NCI-H82 treated with DMSO at 0.1 percent for 48 hours (cell line): ENCODE data around the gene RNF212B.
A peak's percentile ranks its signal among the peaks of the same experiment; 100 is the strongest.
"Not testable (repeated sequence)": the region's sequence is repeated elsewhere in the genome, so short reads cannot be mapped to it uniquely, and the experiment has no call there.

Source experiments
- DNase-seq: peaks from one replicate; lab custom pipeline; 2025; ENCODE audit not compliant: unreplicated experiment; lab: John Stamatoyannopoulos, UW

The RNF212B gene

GRCh38 chr14:23241061-23241715 is 3.5 kb downstream of the RNF212B start:
- not testable (repeated sequence) for DNase-seq

GRCh38 chr14:23242076-23242475 is 4.3 kb downstream of the RNF212B start:
- no peak for DNase-seq

- DNase-seq: no peak
Measured at GRCh38 chr14:23243066-23243465, 5.3 kb downstream of the RNF212B start.

- no peak for DNase-seq
Measured at GRCh38 chr14:23245282-23245681, 7.5 kb downstream of the RNF212B start.

GRCh38 chr14:23248601-23249000 is 10.9 kb downstream of the RNF212B start:
- peak; percentile 94 for DNase-seq

- DNase-seq: no peak
Measured at GRCh38 chr14:23249824-23250223, 12.1 kb downstream of the RNF212B start.

- no peak for DNase-seq
Measured at GRCh38 chr14:23252006-23252405, 14.3 kb downstream of the RNF212B start.

GRCh38 chr14:23252420-23253333 is 14.9 kb downstream of the RNF212B start:
- no peak for DNase-seq

GRCh38 chr14:23258256-23258655 is 20.5 kb downstream of the RNF212B start:
- no peak for DNase-seq

- no peak for DNase-seq
Measured at GRCh38 chr14:23259426-23259825, 21.7 kb downstream of the RNF212B start.

- DNase-seq: not testable (repeated sequence)
Measured at GRCh38 chr14:23260849-23261248, 23.1 kb downstream of the RNF212B start.

GRCh38 chr14:23269193-23269592 is 31.5 kb downstream of the RNF212B start:
- DNase-seq: no peak

GRCh38 chr14:23275412-23275811 is 37.7 kb downstream of the RNF212B start:
- no peak for DNase-seq

GRCh38 chr14:23277189-23277588 is 39.5 kb downstream of the RNF212B start:
- DNase-seq: no peak

- not testable (repeated sequence) for DNase-seq
Measured at GRCh38 chr14:23277928-23278327, 40.2 kb downstream of the RNF212B start.

- DNase-seq: no peak
Measured at GRCh38 chr14:23281247-23281646, 43.5 kb downstream of the RNF212B start.

- DNase-seq: peak; percentile 72
Measured at GRCh38 chr14:23284654-23285529, 47.2 kb downstream of the RNF212B start.

GRCh38 chr14:23285530-23286019 is 47.8 kb downstream of the RNF212B start:
- no peak for DNase-seq

GRCh38 chr14:23286020-23286901 is 48.5 kb downstream of the RNF212B start, which contains the start of gene HOMEZ:
TSS of gene HOMEZ (minus strand) at chr14:23286132. CDS start at chr14:23285952, 180 bp downstream.
- DNase-seq: peak; percentile 100

GRCh38 chr14:23286902-23287479 is 49.3 kb downstream of the RNF212B start:
- DNase-seq: no peak
